OCI-LY1 (cell line): ENCODE measurements around the gene EPHB2.

Source experiments
- H2AFZ ChIP-seq: fragments of 200-600 bp; sonication (generic), shearing (Covaris generic); 2 replicates; pipeline ENCODE4 v1.6.0; 2014; ENCODE audit warnings: antibody characterized with exemption, mild to moderate bottlenecking, low read length
- H3F3A ChIP-seq: fragments of 200-600 bp; sonication (generic), shearing (Covaris generic); 2 replicates; pipeline ENCODE4 v1.6.0; 2014; ENCODE audit warnings: mild to moderate bottlenecking, antibody characterized with exemption, low read length, moderate library complexity; ENCODE audit not compliant: insufficient read depth
- H3K27ac ChIP-seq: fragments of 200-600 bp; sonication (generic); 2 replicates; pipeline ENCODE4 v1.5.1; 2014; ENCODE audit warnings: low read length, mixed run types, mild to moderate bottlenecking, low read depth; ENCODE audit not compliant: poor library complexity, severe bottlenecking
- H3K27me3 ChIP-seq: fragments of 200-600 bp; sonication (generic); 2 replicates; pipeline ENCODE4 v1.6.0; 2014; ENCODE audit warnings: antibody characterized with exemption, mild to moderate bottlenecking, low read length, moderate library complexity; ENCODE audit not compliant: insufficient read depth
- H3K36me3 ChIP-seq: fragments of 200-600 bp; sonication (generic); 2 replicates; pipeline ENCODE4 v1.6.1; 2014; ENCODE audit warnings: mild to moderate bottlenecking, antibody characterized with exemption, low read length, moderate library complexity, mixed read lengths; ENCODE audit not compliant: insufficient read depth
- H3K4me1 ChIP-seq: fragments of 200-600 bp; sonication (generic); 2 replicates; pipeline ENCODE4 v1.5.1; 2014; ENCODE audit warnings: mild to moderate bottlenecking, low read length, moderate library complexity; ENCODE audit not compliant: insufficient read depth, severe bottlenecking
- H3K4me2 ChIP-seq: fragments of 200-600 bp; sonication (generic), shearing (Covaris generic); 2 replicates; pipeline ENCODE4 v1.6.1; 2014; ENCODE audit warnings: low read length
- H3K4me3 ChIP-seq: fragments of 200-600 bp; sonication (generic); 2 replicates; pipeline ENCODE4 v1.5.1; 2014; ENCODE audit warnings: low read length, low read depth, mild to moderate bottlenecking, mixed read lengths; ENCODE audit not compliant: poor library complexity, severe bottlenecking
- H3K79me2 ChIP-seq: fragments of 200-600 bp; shearing (Covaris generic); 2 replicates; pipeline ENCODE4 v1.6.1; 2016; ENCODE audit warnings: mixed run types, low read length, mixed read lengths; ENCODE audit not compliant: insufficient read depth
- H3K9ac ChIP-seq: fragments of 200-600 bp; sonication (generic), shearing (Covaris generic); 2 replicates; pipeline ENCODE4 v1.6.1; 2014; ENCODE audit warnings: mild to moderate bottlenecking, low read length, mixed read lengths
- H3K9me2 ChIP-seq: fragments of 200-600 bp; sonication (generic), shearing (Covaris generic); 2 replicates; pipeline ENCODE4 v1.6.1; 2014; ENCODE audit warnings: low read depth, mild to moderate bottlenecking, low read length, mixed read lengths
- H3K9me3 ChIP-seq: fragments of 200-600 bp; shearing (Covaris generic); 2 replicates; pipeline ENCODE4 v1.6.1; 2014; ENCODE audit warnings: low read length, mixed read lengths
- H4K20me1 ChIP-seq: fragments of 200-600 bp; sonication (generic), shearing (Covaris generic); 2 replicates; pipeline ENCODE4 v1.6.0; 2016; ENCODE audit warnings: mild to moderate bottlenecking, low read length; ENCODE audit not compliant: insufficient read depth
- CTCF ChIP-seq: fragments of 200-600 bp; sonication (generic), shearing (Covaris generic); IDR thresholded peaks from 2 replicates; pipeline ENCODE4 v1.5.1; 2017; ENCODE audit warnings: mild to moderate bottlenecking, antibody characterized with exemption, low read length, moderate library complexity, mixed read lengths
- EZH2 ChIP-seq: fragments of 200-600 bp; sonication (generic), shearing (Covaris generic); IDR thresholded peaks from 2 replicates; pipeline ENCODE4 v1.8.0; 2017; ENCODE audit warnings: borderline replicate concordance, mixed run types, mild to moderate bottlenecking, antibody characterized with exemption, low read length, moderate library complexity, mixed read lengths

EPHB2 gene

GRCh38 chr1:22857661-22858060 is 147.0 kb downstream of the EPHB2 start:
- Histone ChIP-seq H3K4me2 (no peak overlapping the region), H2AFZ (no peak overlapping the region), H3K9ac (no peak overlapping the region), H3F3A (no peaks in the 10 kb centered on the region), H3K27me3 (no peaks in the 10 kb centered on the region; the same call in 1 of the 2 replicates), H3K4me1 (peaks cover 5% of the 10 kb centered on the region), H3K4me3 (no peak overlapping the region), H3K79me2 (no peaks in the 10 kb centered on the region), H4K20me1 (no peaks in the 10 kb centered on the region), H3K36me3 (no peaks in the 10 kb centered on the region), H3K9me3 (no peaks in the 10 kb centered on the region), H3K27ac (no peak overlapping the region), H3K9me2 (no peaks in the 10 kb centered on the region)
- TF ChIP-seq CTCF = no peak
- TF ChIP-seq EZH2 = no peak

GRCh38 chr1:22860414-22860800 is 149.8 kb downstream of the EPHB2 start:
- no peaks in the 10 kb centered on the region; the same call in 1 of the 2 replicates for H3K27me3 ChIP-seq
- H2AFZ ChIP-seq = no peak overlapping the region
- H3K9me2 ChIP-seq = no peaks in the 10 kb centered on the region
- H4K20me1 ChIP-seq = no peaks in the 10 kb centered on the region
- no peaks in the 10 kb centered on the region for H3K9me3 ChIP-seq
- H3K79me2 ChIP-seq = no peaks in the 10 kb centered on the region
- H3K4me3 ChIP-seq = no peak overlapping the region
- no peak overlapping the region for H3K4me2 ChIP-seq
- no peaks in the 10 kb centered on the region for H3F3A ChIP-seq
- no peak overlapping the region for H3K9ac ChIP-seq
- TF ChIP-seq CTCF (no peak), EZH2 (no peak)
- H3K36me3 ChIP-seq = no peaks in the 10 kb centered on the region
- no peak overlapping the region for H3K27ac ChIP-seq
- no peaks in the 10 kb centered on the region for H3K4me1 ChIP-seq

GRCh38 chr1:22860883-22861385 is 150.3 kb downstream of the EPHB2 start:
- Histone ChIP-seq H3K4me2 (no peak overlapping the region), H3K9me3 (no peaks in the 10 kb centered on the region), H2AFZ (no peak overlapping the region), H3K4me1 (no peaks in the 10 kb centered on the region), H3K9me2 (no peaks in the 10 kb centered on the region), H3F3A (no peaks in the 10 kb centered on the region), H3K36me3 (no peaks in the 10 kb centered on the region), H3K27me3 (no peaks in the 10 kb centered on the region; the same call in 1 of the 2 replicates), H3K79me2 (no peaks in the 10 kb centered on the region), H3K27ac (no peak overlapping the region), H3K9ac (no peak overlapping the region), H4K20me1 (no peaks in the 10 kb centered on the region), H3K4me3 (no peak overlapping the region)
- TF ChIP-seq EZH2 = no peak
- TF ChIP-seq CTCF = no peak
